HCT116 (cell line): ENCODE measurements around the gene PQBP1. TPM values are rescaled to one million over a fixed set of nuclear protein-coding genes. Genes with fewer than 3 reads are reported as not detected.

Source experiments
- ATAC-seq: fragments of 200-7000 bp; cut with Tn5 transposase; 2 replicates; pipeline ENCODE4 v1.9.1; 2020; ENCODE audit warnings: mild to moderate bottlenecking, moderate library complexity
- BruUV-seq: library from RNA; stranded (reverse); fragments of 400-500 nt; replicated peaks from 2 replicates; lab custom pipeline; 2021; lab: Mats Ljungman, UMichigan
- CTCF ChIA-PET: fragments of 300-600 bp; sonication (Branson Sonifier 250); formaldehyde crosslinking; loops from one replicate; lab custom pipeline; 2021; ENCODE audit warnings: antibody characterized with exemption; lab: Charles Lee
- POLR2A ChIA-PET: fragments of 300-600, 350-600 bp; sonication (Branson Sonifier 250); formaldehyde crosslinking; loops from one replicate; lab custom pipeline; 2021; ENCODE audit warnings: antibody characterized with exemption; lab: Charles Lee
- RAD21 ChIA-PET, 2 experiments: fragments of 300-600 bp; sonication (Branson Sonifier 250); formaldehyde crosslinking; loops; one replicate each; lab custom pipeline; 2023; ENCODE audit warnings: low total read pairs in 2 of 2; ENCODE audit not compliant: uncharacterized antibody in 2 of 2, unreplicated experiment in 2 of 2, low non-redundant PET in 1 of 2; lab: Charles Lee
- DNase-seq: peaks from one replicate; pipeline ENCODE4 v3.0.0-alpha.2; 2010; ENCODE audit warnings: low read depth, low spot score
- H2AFZ ChIP-seq: fragments of 200-600 bp; shearing (Covaris generic), sonication (generic); 2 replicates; pipeline ENCODE4 v1.6.1; 2017; ENCODE audit warnings: low read depth, mixed run types, mixed read lengths, antibody characterized with exemption, low read length; ENCODE audit not compliant: poor library complexity, severe bottlenecking
- H3K27ac ChIP-seq: 2 replicates; pipeline ENCODE4 v1.5.1; 2012; ENCODE audit warnings: low read depth, low read length
- H3K27me3 ChIP-seq: fragments of 200-600 bp; sonication (generic); 2 replicates; pipeline ENCODE4 v1.6.1; 2016; ENCODE audit warnings: mixed run types, low read length, mixed read lengths; ENCODE audit not compliant: insufficient read depth
- H3K36me3 ChIP-seq, 2 experiments: fragments of 200-500 bp in 1 of 2; fragments of 200-600 bp in 1 of 2; sonication (Bioruptor generic) in 1 of 2; sonication (generic) in 1 of 2; 2 replicates each; pipeline versions ENCODE4 v1.5.1 to v1.6.1; 2014 to 2016; ENCODE audit warnings: low read length in 2 of 2, inconsistent platforms in 1 of 2, mixed read lengths in 1 of 2, mixed run types in 1 of 2; ENCODE audit not compliant: insufficient read depth in 2 of 2, control insufficient read depth in 1 of 2
- H3K4me1 ChIP-seq, 2 experiments: fragments of 200-600 bp in 1 of 2; sonication (generic) in 1 of 2; 2 replicates each; pipeline versions ENCODE4 v1.5.1 to v1.6.1; 2012 to 2017; ENCODE audit warnings: low read length in 2 of 2, inconsistent platforms in 1 of 2, mild to moderate bottlenecking in 1 of 2, mixed read lengths in 1 of 2, mixed run types in 1 of 2, moderate library complexity in 1 of 2; ENCODE audit not compliant: insufficient read depth in 2 of 2, control insufficient read depth in 1 of 2
- H3K4me2 ChIP-seq: fragments of 200-600 bp; sonication (generic); 2 replicates; pipeline ENCODE4 v1.6.1; 2017; ENCODE audit warnings: mixed run types, low read length, mixed read lengths
- H3K4me3 ChIP-seq, 2 experiments: fragments of 200-600 bp in 1 of 2; sonication (generic) in 1 of 2; replicated peaks in 1 of 2; 2 replicates each; pipeline ENCODE4 v1.5.1; 2011 to 2016; ENCODE audit warnings: low read length in 2 of 2, control low read depth in 1 of 2, low read depth in 1 of 2, mild to moderate bottlenecking in 1 of 2, mixed read lengths in 1 of 2, mixed run types in 1 of 2
- H3K79me2 ChIP-seq: fragments of 200-600 bp; sonication (generic); 2 replicates; pipeline ENCODE4 v1.6.1; 2017; ENCODE audit warnings: mild to moderate bottlenecking, mixed run types, low read length, moderate library complexity, mixed read lengths; ENCODE audit not compliant: insufficient read depth
- H3K9ac ChIP-seq: fragments of 200-600 bp; sonication (generic); 2 replicates; pipeline ENCODE4 v1.6.1; 2016; ENCODE audit warnings: low read length, mixed read lengths
- H3K9me2 ChIP-seq: fragments of 200-600 bp; sonication (generic), shearing (Covaris generic); 2 replicates; pipeline ENCODE4 v1.6.1; 2017; ENCODE audit warnings: mixed run types, mild to moderate bottlenecking, moderate library complexity; ENCODE audit not compliant: insufficient read depth
- H3K9me3 ChIP-seq, 2 experiments: fragments of 200-500 bp in 1 of 2; fragments of 200-600 bp in 1 of 2; sonication (Bioruptor generic) in 1 of 2; sonication (generic) in 1 of 2; 2 replicates each; pipeline ENCODE4 v1.6.1; 2014 to 2017; ENCODE audit warnings: low read length in 2 of 2, mixed read lengths in 2 of 2, inconsistent platforms in 1 of 2, low read depth in 1 of 2, mild to moderate bottlenecking in 1 of 2, mixed run types in 1 of 2, moderate library complexity in 1 of 2; ENCODE audit not compliant: control insufficient read depth in 1 of 2, insufficient read depth in 1 of 2
- H4K20me1 ChIP-seq: fragments of 200-600 bp; sonication (generic), shearing (Covaris generic); 2 replicates; pipeline ENCODE4 v1.6.1; 2017; ENCODE audit warnings: mixed run types, mild to moderate bottlenecking, moderate library complexity; ENCODE audit not compliant: insufficient read depth
- CEBPB ChIP-seq: IDR thresholded peaks from 2 replicates; pipeline ENCODE4 v1.6.1; 2012; ENCODE audit warnings: low read depth
- EGR1 ChIP-seq: IDR thresholded peaks from 2 replicates; pipeline ENCODE4 v1.6.1; 2012; ENCODE audit warnings: low read depth
- ELF1 ChIP-seq: IDR thresholded peaks from 2 replicates; pipeline ENCODE4 v1.6.1; 2012; ENCODE audit warnings: low read depth, borderline replicate concordance
- EZH2 ChIP-seq: fragments of 200-600 bp; sonication (generic); IDR thresholded peaks from 2 replicates; pipeline ENCODE4 v1.6.1; 2017; ENCODE audit warnings: antibody characterized with exemption, mixed run types
- EZH2phosphoT487 ChIP-seq: fragments of 200-600 bp; IDR thresholded peaks from 2 replicates; pipeline ENCODE4 v1.6.1; 2018; ENCODE audit warnings: antibody characterized with exemption, borderline replicate concordance
- JUND ChIP-seq: IDR thresholded peaks from 2 replicates; pipeline ENCODE4 v1.6.1; 2012
- POLR2A ChIP-seq: IDR thresholded peaks from 2 replicates; pipeline ENCODE4 v1.7.0; 2011; ENCODE audit warnings: borderline replicate concordance; ENCODE audit not compliant: insufficient read depth, insufficient read length; ENCODE audit errors: extremely low read depth
- POLR2AphosphoS5 ChIP-seq: IDR thresholded peaks from 2 replicates; pipeline ENCODE4 v1.6.1; 2011; ENCODE audit warnings: mild to moderate bottlenecking, low read depth, low read length, moderate library complexity
- RAD21 ChIP-seq: IDR thresholded peaks from 2 replicates; pipeline ENCODE4 v1.6.1; 2012; ENCODE audit warnings: low read depth, mild to moderate bottlenecking
- SIN3A ChIP-seq: IDR thresholded peaks from 2 replicates; pipeline ENCODE4 v1.6.1; 2012; ENCODE audit warnings: low read depth
- ZNF274 ChIP-seq: fragments of 200-500 bp; sonication (Bioruptor generic); IDR thresholded peaks from 2 replicates; pipeline ENCODE4 v1.6.1; 2014; ENCODE audit warnings: mild to moderate bottlenecking, low read depth, low read length, inconsistent platforms
- intact Hi-C: fragments of 100-400 bp; cut with micrococcal nuclease; formaldehyde crosslinking; loops from 2 replicates; pipeline ENCODE4 v1.10.0; 2022
- total RNA-seq: library from RNA; stranded (reverse); gene quantifications from one replicate; pipeline ENCODE4 v1.2.1, GENCODE V29; 2021; ENCODE audit not compliant: unreplicated experiment
- TF ChIP-seq, protein P1 (sequence below): IDR thresholded peaks from 2 replicates; pipeline ENCODE4 v1.6.1; 2011; ENCODE audit warnings: mild to moderate bottlenecking, low read length, moderate library complexity; ENCODE audit not compliant: insufficient replicate concordance; ENCODE audit errors: extremely low read depth
- TF ChIP-seq, protein P2 (sequence below): IDR thresholded peaks from 2 replicates; pipeline ENCODE4 v1.6.1; 2012
- TF ChIP-seq, protein P3 (sequence below): IDR thresholded peaks from 2 replicates; pipeline ENCODE4 v1.6.1; 2012

Gene PQBP1
- total RNA-seq, 1 experiment from 2014 or later, result 67.1 TPM

DNA sequence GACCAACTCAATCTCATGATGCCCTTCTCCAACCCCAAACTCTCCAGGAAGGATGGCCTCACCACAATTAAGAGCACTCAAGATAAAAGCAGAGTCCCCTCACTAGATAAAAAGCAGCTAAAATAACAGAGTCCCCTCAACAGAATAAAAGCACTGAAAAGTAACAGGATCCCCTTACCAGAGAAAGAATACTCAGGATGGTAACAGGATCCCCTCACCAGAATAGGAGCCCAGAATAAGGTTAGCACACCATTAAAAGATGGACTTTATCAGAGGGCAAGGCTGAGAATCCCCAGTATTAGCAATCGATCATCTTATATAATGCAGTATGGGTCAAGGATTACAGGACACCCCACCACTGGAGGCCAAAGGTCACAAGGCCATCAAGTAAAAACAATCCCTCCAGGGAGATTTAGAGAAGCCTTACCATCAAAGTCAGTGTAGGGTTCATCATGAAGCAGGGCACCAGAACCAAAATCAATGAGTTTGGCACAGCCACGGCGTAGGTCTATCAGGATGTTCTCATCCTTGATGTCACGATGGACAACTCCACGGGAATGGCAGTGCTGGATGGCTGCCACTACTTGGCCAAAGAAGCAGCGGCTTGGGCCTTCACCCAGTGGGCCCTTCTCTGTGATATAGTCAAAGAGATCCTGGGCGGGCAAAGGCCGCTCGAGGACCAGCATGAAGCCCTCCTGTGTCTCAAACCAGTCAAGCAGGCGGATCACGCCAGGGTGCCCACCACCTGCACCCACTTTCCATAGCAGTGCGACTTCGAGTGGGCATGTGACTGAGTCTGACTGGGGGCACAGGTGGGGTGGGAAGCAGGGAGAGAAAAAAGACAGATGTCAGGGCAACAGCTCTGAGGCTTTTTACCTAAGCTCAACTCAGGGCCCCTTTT, 17.1 kb downstream of the PQBP1 start:
- H2AFZ ChIP-seq, result no peak overlapping the region
- no peaks in the 10 kb centered on the region for H4K20me1 ChIP-seq
- RAD21 ChIA-PET, result no interaction called here
- TF ChIP-seq, protein P1, sequence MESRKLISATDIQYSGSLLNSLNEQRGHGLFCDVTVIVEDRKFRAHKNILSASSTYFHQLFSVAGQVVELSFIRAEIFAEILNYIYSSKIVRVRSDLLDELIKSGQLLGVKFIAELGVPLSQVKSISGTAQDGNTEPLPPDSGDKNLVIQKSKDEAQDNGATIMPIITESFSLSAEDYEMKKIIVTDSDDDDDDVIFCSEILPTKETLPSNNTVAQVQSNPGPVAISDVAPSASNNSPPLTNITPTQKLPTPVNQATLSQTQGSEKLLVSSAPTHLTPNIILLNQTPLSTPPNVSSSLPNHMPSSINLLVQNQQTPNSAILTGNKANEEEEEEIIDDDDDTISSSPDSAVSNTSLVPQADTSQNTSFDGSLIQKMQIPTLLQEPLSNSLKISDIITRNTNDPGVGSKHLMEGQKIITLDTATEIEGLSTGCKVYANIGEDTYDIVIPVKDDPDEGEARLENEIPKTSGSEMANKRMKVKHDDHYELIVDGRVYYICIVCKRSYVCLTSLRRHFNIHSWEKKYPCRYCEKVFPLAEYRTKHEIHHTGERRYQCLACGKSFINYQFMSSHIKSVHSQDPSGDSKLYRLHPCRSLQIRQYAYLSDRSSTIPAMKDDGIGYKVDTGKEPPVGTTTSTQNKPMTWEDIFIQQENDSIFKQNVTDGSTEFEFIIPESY, result no peak
- TF ChIP-seq ELF1 (no peak), JUND (no peak), EZH2 (no peak), EGR1 (no peak), POLR2AphosphoS5 (no peak), ZNF274 (no peak), CEBPB (no peak), SIN3A (no peak), POLR2A (no peak), RAD21 (no peak), EZH2phosphoT487 (no peak)
- TF ChIP-seq, protein P2, sequence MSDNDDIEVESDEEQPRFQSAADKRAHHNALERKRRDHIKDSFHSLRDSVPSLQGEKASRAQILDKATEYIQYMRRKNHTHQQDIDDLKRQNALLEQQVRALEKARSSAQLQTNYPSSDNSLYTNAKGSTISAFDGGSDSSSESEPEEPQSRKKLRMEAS, result no peak
- TF ChIP-seq, protein P3, sequence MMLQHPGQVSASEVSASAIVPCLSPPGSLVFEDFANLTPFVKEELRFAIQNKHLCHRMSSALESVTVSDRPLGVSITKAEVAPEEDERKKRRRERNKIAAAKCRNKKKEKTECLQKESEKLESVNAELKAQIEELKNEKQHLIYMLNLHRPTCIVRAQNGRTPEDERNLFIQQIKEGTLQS, result no peak
- TF ChIP-seq, all 23 proteins: peak for 0
- DNase-seq (no peak), ATAC-seq (no peak)
- Histone ChIP-seq H3K36me3 (peaks cover 7 to 12% of the 10 kb centered on the region in 2 experiments; a peak in 3 of 4 replicates), H3K4me1 (peaks cover 5 to 32% of the 10 kb centered on the region in 2 experiments), H3K9me3 (no peaks in the 10 kb centered on the region), H3K79me2 (peaks cover 48% of the 10 kb centered on the region), H3K27ac (no peak overlapping the region), H3K4me3 (no peak overlapping the region), H3K9ac (no peak overlapping the region), H3K27me3 (no peaks in the 10 kb centered on the region), H3K4me2 (no peak overlapping the region), H3K9me2 (no peaks in the 10 kb centered on the region)
- ChIA-PET CTCF (no interaction called here), POLR2A (no interaction called here)
- intact Hi-C loops, result loop anchor here (5.0 kb wide), 1 partner anchor 153 kb away; the partner anchor contains the start of gene GLOD5
- BruUV-seq, result no TSS peak
